Tibial nerve (tissue), 4 donors: ENCODE data around the gene CRYGN. TPM values are rescaled to one million over a fixed set of nuclear protein-coding genes. Genes with fewer than 3 reads are reported as not detected.
A peak's percentile ranks its signal among the peaks of the same experiment; 100 is the strongest.

ENCODE experiments used
- DNase-seq, 2 donors: peaks; one replicate each; pipeline ENCODE4 v3.0.0-alpha.2; 2019; ENCODE audit warnings: low spot score in 2 of 2
- H3K27ac ChIP-seq, 4 donors: fragments of 200-600 bp; sonication (generic) in 3 of 4; one replicate each; pipeline ENCODE4 v1.5.1; 2017 to 2019; ENCODE audit warnings: mild to moderate bottlenecking in 1 of 4
- H3K27me3 ChIP-seq, 2 donors: fragments of 200-600 bp; sonication (generic) in 1 of 2; one replicate each; pipeline versions ENCODE4 v1.5.1 to v1.6.0; 2017 to 2019
- H3K36me3 ChIP-seq, 3 donors: fragments of 200-600 bp; sonication (generic); one replicate each; pipeline ENCODE4 v1.5.1; 2018 to 2019
- H3K4me1 ChIP-seq, 4 donors: fragments of 200-600 bp; sonication (generic) in 3 of 4; one replicate each; pipeline ENCODE4 v1.5.1; 2017 to 2019
- H3K4me3 ChIP-seq, 4 donors: fragments of 200-600 bp; sonication (generic) in 3 of 4; one replicate each; pipeline ENCODE4 v1.5.1; 2017 to 2019; ENCODE audit warnings: mild to moderate bottlenecking in 1 of 4, moderate library complexity in 1 of 4
- H3K9me3 ChIP-seq, 4 donors: fragments of 200-600 bp; sonication (generic) in 3 of 4; one replicate each; pipeline ENCODE4 v1.5.1; 2017 to 2019
- EP300 ChIP-seq, 2 donors: sonication (generic); formaldehyde crosslinking; IDR thresholded peaks; one replicate each; pipeline ENCODE4 v1.6.1; 2017; ENCODE audit warnings: antibody characterized with exemption in 2 of 2, mild to moderate bottlenecking in 1 of 2
- POLR2A ChIP-seq, 2 donors: fragments of 450-650 bp; IDR thresholded peaks; one replicate each; pipeline ENCODE4 v1.6.1; 2017; ENCODE audit warnings: antibody characterized with exemption in 2 of 2, mild to moderate bottlenecking in 2 of 2, moderate library complexity in 2 of 2
- WGBS, 2 donors: methylation state at CpG; one replicate each; pipeline ENCODE4 v1.1.5; 2018; 5-methylcytosine and 5-hydroxymethylcytosine counted together
- total RNA-seq, 4 donors: library from RNA; depleted of rRNA; stranded (reverse); fragments of >200 nt; gene quantifications; one replicate each; pipeline ENCODE4 v1.1.0, GENCODE V29; 2016
- TF ChIP-seq, protein P1 (sequence below), 5 experiments: fragments of 200-600 bp in 3 of 5; fragments of 450-650 bp in 2 of 5; sonication (generic) in 3 of 5; IDR thresholded peaks; one replicate each; pipeline ENCODE4 v1.5.1; 2016 to 2019; ENCODE audit warnings: antibody characterized with exemption in 5 of 5, mild to moderate bottlenecking in 3 of 5, moderate library complexity in 2 of 5

CRYGN gene
- total RNA-seq, 4 donors from 2014 or later: 0.59 to 1.5 (median 0.87) TPM; not detected in 1

- no peaks in the 10 kb centered on the region for H3K27me3 ChIP-seq
- WGBS, 2 donors: 4 to 16% methylated on average over 21 to 41 of the region's 61 CpGs
- TF ChIP-seq POLR2A (IDR thresholded peaks at IDR 0.05) (peak in 1 of 2 donors; percentile 15), EP300 (IDR thresholded peaks at IDR 0.05) (peak in 1 of 2 donors; percentile 46)
- TF ChIP-seq, protein P1, sequence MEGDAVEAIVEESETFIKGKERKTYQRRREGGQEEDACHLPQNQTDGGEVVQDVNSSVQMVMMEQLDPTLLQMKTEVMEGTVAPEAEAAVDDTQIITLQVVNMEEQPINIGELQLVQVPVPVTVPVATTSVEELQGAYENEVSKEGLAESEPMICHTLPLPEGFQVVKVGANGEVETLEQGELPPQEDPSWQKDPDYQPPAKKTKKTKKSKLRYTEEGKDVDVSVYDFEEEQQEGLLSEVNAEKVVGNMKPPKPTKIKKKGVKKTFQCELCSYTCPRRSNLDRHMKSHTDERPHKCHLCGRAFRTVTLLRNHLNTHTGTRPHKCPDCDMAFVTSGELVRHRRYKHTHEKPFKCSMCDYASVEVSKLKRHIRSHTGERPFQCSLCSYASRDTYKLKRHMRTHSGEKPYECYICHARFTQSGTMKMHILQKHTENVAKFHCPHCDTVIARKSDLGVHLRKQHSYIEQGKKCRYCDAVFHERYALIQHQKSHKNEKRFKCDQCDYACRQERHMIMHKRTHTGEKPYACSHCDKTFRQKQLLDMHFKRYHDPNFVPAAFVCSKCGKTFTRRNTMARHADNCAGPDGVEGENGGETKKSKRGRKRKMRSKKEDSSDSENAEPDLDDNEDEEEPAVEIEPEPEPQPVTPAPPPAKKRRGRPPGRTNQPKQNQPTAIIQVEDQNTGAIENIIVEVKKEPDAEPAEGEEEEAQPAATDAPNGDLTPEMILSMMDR (IDR thresholded peaks at IDR 0.05): peak; percentile 81 to 94 (median 89)
- peak overlapping the region; percentile 62 to 88 (median 78) for H3K27ac ChIP-seq
- peak; percentile 68 to 78 for DNase-seq
- peaks cover 0 to 14% (median 3%) of the 10 kb centered on the region in 4 donors for H3K4me1 ChIP-seq
- no peaks in the 10 kb centered on the region for H3K9me3 ChIP-seq
- peak overlapping the region; percentile 32 to 64 (median 48) for H3K4me3 ChIP-seq
- no peaks in the 10 kb centered on the region for H3K36me3 ChIP-seq
Observed at GRCh38 chr7:151448261-151449252, 8.6 kb upstream of the CRYGN start.

- peak overlapping the region; percentile 62 to 88 (median 78) for H3K27ac ChIP-seq
- H3K27me3 ChIP-seq: no peaks in the 10 kb centered on the region
- H3K4me1 ChIP-seq: peaks cover 0 to 14% (median 3%) of the 10 kb centered on the region in 4 donors
- no peak for DNase-seq
- TF ChIP-seq POLR2A (IDR thresholded peaks at IDR 0.05): no peak
- TF ChIP-seq, protein P1 (IDR thresholded peaks at IDR 0.05): no peak
- TF ChIP-seq EP300 (IDR thresholded peaks at IDR 0.05): no peak
- H3K36me3 ChIP-seq: no peaks in the 10 kb centered on the region
- no peaks in the 10 kb centered on the region for H3K9me3 ChIP-seq
- peak overlapping the region; percentile 32 to 64 (median 48) for H3K4me3 ChIP-seq
- 46 to 59% methylated on average over 26 of the region's 26 CpGs for WGBS, 2 donors
Observed at GRCh38 chr7:151447901-151448260, 7.9 kb upstream of the CRYGN start.

GRCh38 chr7:151447312-151447711, 7.4 kb upstream of the CRYGN start:
- Histone ChIP-seq H3K4me3 (no peak overlapping the region), H3K27me3 (no peaks in the 10 kb centered on the region), H3K36me3 (no peaks in the 10 kb centered on the region), H3K4me1 (peaks cover 0 to 14% (median 3%) of the 10 kb centered on the region in 4 donors), H3K9me3 (no peaks in the 10 kb centered on the region), H3K27ac (no peak overlapping the region)
- TF ChIP-seq POLR2A (IDR thresholded peaks at IDR 0.05) (no peak), EP300 (IDR thresholded peaks at IDR 0.05) (no peak)
- TF ChIP-seq, protein P1 (IDR thresholded peaks at IDR 0.05): no peak
- DNase-seq: no peak
- 93 to 94% methylated on average over 11 to 18 of the region's 18 CpGs for WGBS, 2 donors

- TF ChIP-seq POLR2A (IDR thresholded peaks at IDR 0.05) (no peak), EP300 (IDR thresholded peaks at IDR 0.05) (no peak)
- TF ChIP-seq, protein P1 (IDR thresholded peaks at IDR 0.05): no peak
- Histone ChIP-seq H3K4me3 (no peak overlapping the region), H3K27me3 (no peaks in the 10 kb centered on the region), H3K9me3 (no peaks in the 10 kb centered on the region), H3K27ac (no peak overlapping the region), H3K36me3 (no peaks in the 10 kb centered on the region), H3K4me1 (peaks cover 0 to 21% (median 6%) of the 10 kb centered on the region in 4 donors)
- DNase-seq: no peak
- 89 to 96% methylated on average over 2 of the region's 2 CpGs for whole genome bisulfite sequencing, 2 donors
Observed at GRCh38 chr7:151446412-151446811, 6.5 kb upstream of the CRYGN start.

DNA sequence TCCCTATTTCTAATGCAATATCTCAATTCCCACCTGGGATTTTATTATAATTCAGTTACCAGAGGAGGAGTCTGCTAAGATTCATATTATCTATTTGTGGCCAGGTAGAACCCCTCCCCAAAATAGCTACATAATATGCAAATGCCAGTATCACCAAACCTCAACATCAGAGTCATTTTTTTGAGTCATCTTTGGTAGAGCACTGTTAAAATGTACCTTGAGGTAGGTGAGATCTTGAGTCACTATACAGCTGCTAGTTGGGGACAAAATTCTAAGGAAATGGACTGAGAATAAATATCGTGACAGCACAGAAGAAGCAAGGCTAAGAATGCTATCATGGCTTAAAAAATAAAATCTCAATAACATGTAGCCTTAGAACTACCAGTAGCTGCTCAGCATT, 4.7 kb upstream of the CRYGN start:
- no peak for TF ChIP-seq EP300 (IDR thresholded peaks at IDR 0.05)
- no peak for TF ChIP-seq POLR2A (IDR thresholded peaks at IDR 0.05)
- TF ChIP-seq, protein P1 (IDR thresholded peaks at IDR 0.05): no peak
- Histone ChIP-seq H3K27me3 (no peaks in the 10 kb centered on the region), H3K4me1 (peaks cover 0 to 38% (median 18%) of the 10 kb centered on the region in 4 donors), H3K9me3 (no peaks in the 10 kb centered on the region), H3K36me3 (no peaks in the 10 kb centered on the region), H3K4me3 (no peak overlapping the region), H3K27ac (no peak overlapping the region)
- no peak for DNase-seq
- 87 to 89% methylated on average over 1 of the region's 1 CpG for WGBS, 2 donors
